SJSA1 (cell line): ENCODE results near the gene EML6. TPM values are rescaled to one million over a fixed set of nuclear protein-coding genes. Genes with fewer than 3 reads are reported as not detected.
A peak's percentile ranks its signal among the peaks of the same experiment; 100 is the strongest.

Source experiments
- DNase-seq, 2 experiments: peaks; one replicate each; pipeline ENCODE4 v3.0.0-alpha.2; 2015 to 2020; ENCODE audit warnings: low spot score in 2 of 2, low read depth in 1 of 2
- H3K27ac ChIP-seq: fragments of 250-450 bp; sonication (Bioruptor Pico); 2 replicates; pipeline ENCODE4 v1.5.1; 2020; ENCODE audit warnings: mild to moderate bottlenecking, moderate library complexity
- H3K27me3 ChIP-seq: fragments of 250-450 bp; sonication (Bioruptor Pico); replicated peaks from 2 replicates; pipeline ENCODE4 v1.5.1; 2020; ENCODE audit warnings: mild to moderate bottlenecking, moderate library complexity
- H3K36me3 ChIP-seq: fragments of 250-450 bp; sonication (Bioruptor Pico); 2 replicates; pipeline ENCODE4 v1.5.1; 2020; ENCODE audit warnings: mild to moderate bottlenecking
- H3K4me1 ChIP-seq: fragments of 250-450 bp; sonication (Bioruptor Pico); replicated peaks from 2 replicates; pipeline ENCODE4 v1.6.1; 2021; ENCODE audit warnings: mild to moderate bottlenecking
- H3K4me3 ChIP-seq: fragments of 250-450 bp; sonication (Bioruptor Pico); 2 replicates; pipeline ENCODE4 v1.5.1; 2020; ENCODE audit warnings: mild to moderate bottlenecking
- H3K9me3 ChIP-seq: fragments of 250-450 bp; sonication (Bioruptor Pico); replicated peaks from 2 replicates; pipeline ENCODE4 v1.5.1; 2020; ENCODE audit warnings: mild to moderate bottlenecking
- total RNA-seq: library from RNA; depleted of rRNA; stranded (reverse); fragments of >200 nt; shearing (Covaris generic); gene quantifications from 2 replicates; pipeline ENCODE4 v1.2.3, GENCODE V29; 2014

EML6 gene
- total RNA-seq, 1 experiment from 2014 or later: 1.3 TPM

GRCh38 chr2:54947646-54948045 lies 224.2 kb downstream of the EML6 start:
- Histone ChIP-seq H3K4me1 (peaks cover 14% of the 10 kb centered on the region), H3K27me3 (no peaks in the 10 kb centered on the region), H3K4me3 (no peak overlapping the region), H3K27ac (no peak overlapping the region), H3K36me3 (no peaks in the 10 kb centered on the region), H3K9me3 (no peaks in the 10 kb centered on the region)
- no peak for DNase-seq

- peaks cover 19% of the 10 kb centered on the region for H3K4me1 ChIP-seq
- H3K36me3 ChIP-seq: no peaks in the 10 kb centered on the region
- no peak overlapping the region for H3K4me3 ChIP-seq
- H3K27me3 ChIP-seq: no peaks in the 10 kb centered on the region
- no peaks in the 10 kb centered on the region for H3K9me3 ChIP-seq
- H3K27ac ChIP-seq: no peak overlapping the region
- no peak for DNase-seq
These were observed 224.7 kb downstream of the EML6 start for GRCh38 chr2:54948120-54948519.

GRCh38 chr2:54949431-54949830 lies 226.0 kb downstream of the EML6 start:
- Histone ChIP-seq H3K36me3 (no peaks in the 10 kb centered on the region), H3K4me1 (peaks cover 24% of the 10 kb centered on the region), H3K27ac (no peak overlapping the region), H3K27me3 (no peaks in the 10 kb centered on the region), H3K4me3 (no peak overlapping the region), H3K9me3 (no peaks in the 10 kb centered on the region)
- no peak for DNase-seq

GRCh38 chr2:54950811-54951210 lies 227.3 kb downstream of the EML6 start:
- peaks cover 24% of the 10 kb centered on the region for H3K4me1 ChIP-seq
- H3K27me3 ChIP-seq: no peaks in the 10 kb centered on the region
- DNase-seq: no peak
- no peaks in the 10 kb centered on the region for H3K9me3 ChIP-seq
- H3K27ac ChIP-seq: no peak overlapping the region
- no peak overlapping the region for H3K4me3 ChIP-seq
- no peaks in the 10 kb centered on the region for H3K36me3 ChIP-seq

DNA sequence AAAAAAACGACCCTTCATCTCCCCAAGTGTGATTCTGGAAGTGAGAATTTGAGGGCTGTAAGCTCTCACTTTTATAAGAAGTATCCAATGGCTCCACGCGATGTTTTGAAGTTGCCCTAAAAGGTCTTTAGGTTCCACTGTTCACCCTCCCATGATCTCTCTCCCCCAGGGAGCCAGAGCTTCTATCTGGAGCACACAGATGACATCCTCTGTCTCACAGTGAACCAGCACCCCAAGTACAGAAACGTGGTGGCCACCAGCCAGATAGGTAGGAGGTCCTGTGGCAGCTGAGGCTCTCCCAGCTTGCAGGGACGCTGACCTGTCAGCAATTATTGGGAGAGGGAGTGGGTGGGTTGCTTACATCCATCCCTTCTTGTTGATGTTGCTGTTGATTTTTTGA lies 229.0 kb downstream of the EML6 start:
- Histone ChIP-seq H3K27ac (peak overlapping the region; percentile 40), H3K4me3 (no peak overlapping the region), H3K4me1 (peaks cover 24% of the 10 kb centered on the region), H3K9me3 (no peaks in the 10 kb centered on the region), H3K27me3 (no peaks in the 10 kb centered on the region), H3K36me3 (no peaks in the 10 kb centered on the region)
- no peak for DNase-seq

DNA sequence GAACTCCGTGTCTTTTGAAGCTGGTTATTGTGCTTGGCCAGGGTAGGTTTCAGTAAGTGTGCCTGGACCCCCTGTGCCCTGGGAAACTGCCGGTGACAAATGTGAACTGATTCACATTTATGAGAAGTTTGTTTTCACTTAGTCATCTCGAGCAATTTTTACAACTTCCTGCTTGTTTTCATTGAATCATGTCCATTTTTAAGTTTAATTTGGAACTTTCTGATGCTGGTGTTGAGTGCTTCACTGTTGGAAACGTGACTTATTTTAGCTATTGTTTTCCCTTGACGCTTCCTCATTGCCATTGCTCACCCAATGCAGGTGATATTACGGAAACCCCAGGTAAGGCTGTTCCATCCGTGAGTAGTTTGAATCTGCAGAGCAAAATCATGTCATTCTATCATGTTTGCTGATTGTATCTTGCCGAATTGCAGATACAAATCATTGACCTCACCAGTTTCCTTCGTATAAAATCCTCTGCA lies 229.6 kb downstream of the EML6 start:
- no peaks in the 10 kb centered on the region for H3K36me3 ChIP-seq
- no peaks in the 10 kb centered on the region for H3K9me3 ChIP-seq
- DNase-seq: peak in 1 of 2 experiments; percentile 42
- no peak overlapping the region for H3K4me3 ChIP-seq
- H3K4me1 ChIP-seq: peaks cover 24% of the 10 kb centered on the region
- no peaks in the 10 kb centered on the region for H3K27me3 ChIP-seq
- peak overlapping the region; percentile 40 for H3K27ac ChIP-seq

GRCh38 chr2:54954158-54954557 lies 230.7 kb downstream of the EML6 start:
- Histone ChIP-seq H3K9me3 (no peaks in the 10 kb centered on the region), H3K36me3 (no peaks in the 10 kb centered on the region), H3K4me3 (no peak overlapping the region)

GRCh38 chr2:54954705-54955357 lies 231.4 kb downstream of the EML6 start:
- no peaks in the 10 kb centered on the region for H3K9me3 ChIP-seq
- H3K4me1 ChIP-seq: peaks cover 24% of the 10 kb centered on the region
- DNase-seq: no peak

More at GRCh38 chr2:54954158-54954557, 230.7 kb downstream of the EML6 start:
- DNase-seq: no peak
- H3K27me3 ChIP-seq: no peaks in the 10 kb centered on the region
- no peak overlapping the region for H3K27ac ChIP-seq
- peaks cover 24% of the 10 kb centered on the region for H3K4me1 ChIP-seq

DNA sequence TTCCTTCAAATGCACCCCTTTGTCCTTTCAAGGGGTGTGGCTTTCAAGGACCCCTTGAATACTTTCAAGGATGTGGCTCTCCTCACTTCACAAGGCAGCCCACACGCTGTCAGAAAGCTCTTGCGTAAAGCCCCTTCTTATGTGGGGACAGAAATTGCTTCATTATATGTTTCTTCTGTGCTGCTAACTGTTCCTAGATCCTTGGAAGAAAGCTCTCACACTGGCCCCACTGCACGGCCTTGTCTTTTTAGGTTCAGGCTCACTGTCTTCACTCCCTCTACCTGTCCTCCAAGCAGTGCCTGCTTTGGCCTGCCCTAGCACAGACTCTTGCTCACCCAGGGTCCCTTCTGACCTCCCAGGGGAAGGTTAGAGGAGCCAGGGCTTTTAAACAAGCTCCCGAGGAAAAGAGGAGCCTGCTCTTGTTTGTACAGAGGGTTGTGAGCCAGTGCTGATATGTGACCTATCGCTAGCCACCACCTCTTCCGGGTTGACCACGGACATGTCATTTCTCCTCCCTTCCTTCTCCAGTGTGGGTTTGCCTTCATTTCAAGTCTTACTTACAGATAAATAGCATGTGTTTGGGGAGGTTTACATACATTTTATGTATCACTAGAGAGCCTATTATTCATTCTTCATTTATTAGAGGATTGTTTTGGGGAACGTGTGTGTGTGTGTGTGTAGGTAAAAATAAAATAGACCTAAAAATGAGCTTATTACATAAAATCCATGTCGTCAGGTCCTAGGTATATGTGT lies 232.1 kb downstream of the EML6 start:
- Histone ChIP-seq H3K27ac (no peak overlapping the region), H3K4me3 (no peak overlapping the region), H3K27me3 (no peaks in the 10 kb centered on the region), H3K36me3 (no peaks in the 10 kb centered on the region), H3K4me1 (peaks cover 24% of the 10 kb centered on the region), H3K9me3 (no peaks in the 10 kb centered on the region)
- DNase-seq: no peak

More at GRCh38 chr2:54954705-54955357, 231.4 kb downstream of the EML6 start:
- H3K4me3 ChIP-seq: no peak overlapping the region
- H3K27ac ChIP-seq: no peak overlapping the region
- no peaks in the 10 kb centered on the region for H3K36me3 ChIP-seq
- no peaks in the 10 kb centered on the region for H3K27me3 ChIP-seq

DNA sequence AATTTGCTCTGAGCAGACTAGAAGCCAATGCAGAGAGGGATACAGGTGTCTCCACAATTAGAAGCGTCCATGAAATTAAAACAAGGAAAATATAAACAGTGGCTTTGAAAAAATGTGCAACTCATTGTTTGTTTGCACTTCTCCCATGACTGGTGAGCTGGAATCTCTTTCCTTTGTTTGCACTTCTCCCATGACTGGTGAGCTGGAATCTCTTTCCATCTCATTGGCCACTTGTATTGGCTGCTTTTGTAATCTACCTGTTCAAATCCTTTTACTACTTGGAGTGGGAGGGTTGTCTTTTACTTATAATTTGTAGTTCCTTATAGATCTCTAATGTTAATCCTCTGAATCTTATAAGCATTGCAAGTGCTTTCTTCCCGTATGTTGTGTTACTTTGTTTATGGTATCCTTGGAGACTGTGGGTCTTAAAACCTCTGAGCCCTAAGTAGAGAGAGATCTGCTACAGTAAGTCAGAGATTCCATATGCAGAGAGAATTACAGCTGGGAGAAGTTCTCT lies 232.7 kb downstream of the EML6 start:
- Histone ChIP-seq H3K27ac (no peak overlapping the region), H3K36me3 (no peaks in the 10 kb centered on the region), H3K9me3 (no peaks in the 10 kb centered on the region), H3K4me1 (peaks cover 24% of the 10 kb centered on the region), H3K4me3 (no peak overlapping the region), H3K27me3 (no peaks in the 10 kb centered on the region)
- DNase-seq: no peak

GRCh38 chr2:54957321-54957999 lies 234.0 kb downstream of the EML6 start:
- Histone ChIP-seq H3K9me3 (no peaks in the 10 kb centered on the region), H3K4me3 (no peak overlapping the region), H3K36me3 (no peaks in the 10 kb centered on the region), H3K27me3 (no peaks in the 10 kb centered on the region), H3K4me1 (peaks cover 11% of the 10 kb centered on the region), H3K27ac (no peak overlapping the region)
- DNase-seq: no peak

DNA sequence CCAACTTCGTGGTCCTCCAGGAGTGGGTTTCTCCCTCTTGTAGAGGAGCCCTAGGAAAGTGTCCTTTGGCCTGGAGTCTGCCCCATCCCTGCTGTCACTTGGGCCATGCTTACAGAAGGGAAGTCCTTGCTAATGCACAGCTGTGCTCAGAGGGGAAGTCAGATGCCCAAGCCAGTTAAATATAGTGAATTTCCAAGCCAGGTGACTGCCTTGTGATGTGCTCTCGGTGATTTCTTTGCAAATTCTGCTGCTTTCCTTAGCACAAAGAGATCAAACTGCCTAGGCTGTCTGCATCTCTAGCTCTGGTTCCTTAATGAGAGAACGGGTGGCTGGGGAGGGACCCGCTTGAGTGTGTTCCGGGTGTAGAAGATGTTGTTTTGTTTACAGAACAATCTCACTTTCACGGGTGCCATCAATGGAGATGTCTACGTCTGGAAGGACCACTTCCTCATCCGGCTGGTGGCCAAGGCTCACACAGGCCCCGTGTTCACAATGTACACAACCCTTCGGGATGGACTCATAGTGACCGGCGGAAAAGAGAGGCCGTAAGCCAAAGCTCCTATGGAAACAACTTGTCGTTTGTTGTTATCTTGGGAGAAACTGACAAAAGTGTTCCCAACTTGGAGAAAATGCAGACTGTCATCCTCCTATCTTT lies 235.4 kb downstream of the EML6 start:
- Histone ChIP-seq H3K4me3 (no peak overlapping the region), H3K27me3 (no peaks in the 10 kb centered on the region), H3K36me3 (no peaks in the 10 kb centered on the region), H3K27ac (no peak overlapping the region), H3K9me3 (no peaks in the 10 kb centered on the region), H3K4me1 (no peaks in the 10 kb centered on the region)
- no peak for DNase-seq

- H3K27me3 ChIP-seq: no peaks in the 10 kb centered on the region
- H3K9me3 ChIP-seq: no peaks in the 10 kb centered on the region
- H3K4me3 ChIP-seq: no peak overlapping the region
- H3K27ac ChIP-seq: no peak overlapping the region
- no peaks in the 10 kb centered on the region for H3K36me3 ChIP-seq
- no peaks in the 10 kb centered on the region for H3K4me1 ChIP-seq
- no peak for DNase-seq
These were observed 236.7 kb downstream of the EML6 start for GRCh38 chr2:54960164-54960563.
